Osteocyte (in vitro differentiated cells): ENCODE measurements around the gene SEC22A. TPM values are rescaled to one million over a fixed set of nuclear protein-coding genes. Genes with fewer than 3 reads are reported as not detected.
"Not testable (repeated sequence)": the region's sequence is repeated elsewhere in the genome, so short reads cannot be mapped to it uniquely, and the experiment has no call there.

Source experiments
- DNase-seq: peaks from one replicate; pipeline ENCODE4 v3.0.0; 2021; ENCODE audit warnings: mixed read lengths; ENCODE audit not compliant: unreplicated experiment; ENCODE audit errors: extremely low spot score
- H3K27ac Mint-ChIP-seq: one replicate; pipeline ENCODE4 v1.8.0; 2021; ENCODE audit warnings: mild to moderate bottlenecking, mixed read lengths; ENCODE audit not compliant: unreplicated experiment
- H3K27me3 Mint-ChIP-seq: one replicate; pipeline ENCODE4 v1.8.0; 2021; ENCODE audit warnings: mixed read lengths; ENCODE audit not compliant: unreplicated experiment
- H3K36me3 Mint-ChIP-seq: one replicate; pipeline ENCODE4 v1.8.0; 2021; ENCODE audit warnings: mixed read lengths; ENCODE audit not compliant: unreplicated experiment
- H3K4me1 Mint-ChIP-seq: one replicate; pipeline ENCODE4 v1.8.0; 2021; ENCODE audit warnings: mixed read lengths; ENCODE audit not compliant: unreplicated experiment
- H3K4me3 Mint-ChIP-seq: one replicate; pipeline ENCODE4 v1.8.0; 2021; ENCODE audit warnings: mild to moderate bottlenecking, moderate library complexity, mixed read lengths; ENCODE audit not compliant: unreplicated experiment
- H3K9me3 Mint-ChIP-seq: one replicate; pipeline ENCODE4 v1.8.0; 2021; ENCODE audit warnings: mixed read lengths; ENCODE audit not compliant: unreplicated experiment
- total RNA-seq: library from RNA; stranded (reverse); gene quantifications from 2 replicates; pipeline ENCODE4 v1.2.1, GENCODE V29; 2021
- TF ChIP-seq, protein P1 (sequence below): fragments of 200-600 bp; sonication (generic); IDR thresholded peaks from 2 replicates; pipeline ENCODE4 v1.5.0; 2021; ENCODE audit warnings: antibody characterized with exemption, mild to moderate bottlenecking, moderate library complexity

Gene SEC22A
- total RNA-seq, 1 donor from 2014 or later: 19.1 TPM

DNA sequence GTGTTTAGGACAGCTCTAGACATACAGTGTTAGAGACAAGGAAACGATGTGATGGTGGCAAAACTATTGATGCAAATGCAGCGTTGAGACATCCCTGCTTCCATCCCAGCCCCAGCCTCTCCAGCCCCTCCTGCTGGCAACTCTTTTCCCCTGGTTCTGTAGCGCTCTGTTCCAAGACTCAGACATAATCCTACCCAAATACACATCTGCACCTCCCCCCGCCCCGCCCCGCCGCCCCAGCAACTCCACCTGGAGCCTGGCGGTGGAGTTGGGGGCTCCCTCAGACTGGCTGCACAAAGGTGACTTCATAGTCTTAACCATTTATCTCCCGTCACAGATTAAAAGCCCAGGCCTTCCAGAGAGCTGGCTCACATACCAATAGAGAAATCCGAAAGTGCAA lies 7.2 kb upstream of the SEC22A start:
- no peaks in the 10 kb centered on the region for H3K9me3 Mint-ChIP-seq
- TF ChIP-seq, protein P1, sequence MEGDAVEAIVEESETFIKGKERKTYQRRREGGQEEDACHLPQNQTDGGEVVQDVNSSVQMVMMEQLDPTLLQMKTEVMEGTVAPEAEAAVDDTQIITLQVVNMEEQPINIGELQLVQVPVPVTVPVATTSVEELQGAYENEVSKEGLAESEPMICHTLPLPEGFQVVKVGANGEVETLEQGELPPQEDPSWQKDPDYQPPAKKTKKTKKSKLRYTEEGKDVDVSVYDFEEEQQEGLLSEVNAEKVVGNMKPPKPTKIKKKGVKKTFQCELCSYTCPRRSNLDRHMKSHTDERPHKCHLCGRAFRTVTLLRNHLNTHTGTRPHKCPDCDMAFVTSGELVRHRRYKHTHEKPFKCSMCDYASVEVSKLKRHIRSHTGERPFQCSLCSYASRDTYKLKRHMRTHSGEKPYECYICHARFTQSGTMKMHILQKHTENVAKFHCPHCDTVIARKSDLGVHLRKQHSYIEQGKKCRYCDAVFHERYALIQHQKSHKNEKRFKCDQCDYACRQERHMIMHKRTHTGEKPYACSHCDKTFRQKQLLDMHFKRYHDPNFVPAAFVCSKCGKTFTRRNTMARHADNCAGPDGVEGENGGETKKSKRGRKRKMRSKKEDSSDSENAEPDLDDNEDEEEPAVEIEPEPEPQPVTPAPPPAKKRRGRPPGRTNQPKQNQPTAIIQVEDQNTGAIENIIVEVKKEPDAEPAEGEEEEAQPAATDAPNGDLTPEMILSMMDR: peak; percentile 38
- H3K27ac Mint-ChIP-seq: no peak overlapping the region
- H3K4me3 Mint-ChIP-seq: no peak overlapping the region
- no peaks in the 10 kb centered on the region for H3K36me3 Mint-ChIP-seq
- DNase-seq: no peak
- no peaks in the 10 kb centered on the region for H3K4me1 Mint-ChIP-seq
- H3K27me3 Mint-ChIP-seq: no peaks in the 10 kb centered on the region

GRCh38 chr3:123198372-123198771 lies 3.4 kb upstream of the SEC22A start:
- Mint-ChIP-seq H3K4me3 (no peak overlapping the region), H3K9me3 (no peaks in the 10 kb centered on the region), H3K27ac (no peak overlapping the region), H3K27me3 (no peaks in the 10 kb centered on the region), H3K4me1 (peaks cover 16% of the 10 kb centered on the region), H3K36me3 (no peaks in the 10 kb centered on the region)
- TF ChIP-seq, protein P1: no peak
- DNase-seq: no peak

- no peak for DNase-seq
- no peaks in the 10 kb centered on the region for H3K27me3 Mint-ChIP-seq
- TF ChIP-seq, protein P1: no peak
- H3K4me1 Mint-ChIP-seq: peaks cover 16% of the 10 kb centered on the region
- peak overlapping the region; percentile 91 for H3K4me3 Mint-ChIP-seq
- H3K36me3 Mint-ChIP-seq: no peaks in the 10 kb centered on the region
- peak overlapping the region; percentile 91 for H3K27ac Mint-ChIP-seq
- no peaks in the 10 kb centered on the region for H3K9me3 Mint-ChIP-seq
Observed at GRCh38 chr3:123201223-123201556, 553 bp upstream of the SEC22A start.

GRCh38 chr3:123202451-123202850 lies 708 bp downstream of the SEC22A start:
- TF ChIP-seq, protein P1: peak; percentile 8
- peak overlapping the region; percentile 91 for H3K4me3 Mint-ChIP-seq
- no peaks in the 10 kb centered on the region for H3K9me3 Mint-ChIP-seq
- H3K27me3 Mint-ChIP-seq: no peaks in the 10 kb centered on the region
- peak overlapping the region; percentile 91 for H3K27ac Mint-ChIP-seq
- DNase-seq: no peak
- peaks cover 16% of the 10 kb centered on the region for H3K4me1 Mint-ChIP-seq
- no peaks in the 10 kb centered on the region for H3K36me3 Mint-ChIP-seq

DNA sequence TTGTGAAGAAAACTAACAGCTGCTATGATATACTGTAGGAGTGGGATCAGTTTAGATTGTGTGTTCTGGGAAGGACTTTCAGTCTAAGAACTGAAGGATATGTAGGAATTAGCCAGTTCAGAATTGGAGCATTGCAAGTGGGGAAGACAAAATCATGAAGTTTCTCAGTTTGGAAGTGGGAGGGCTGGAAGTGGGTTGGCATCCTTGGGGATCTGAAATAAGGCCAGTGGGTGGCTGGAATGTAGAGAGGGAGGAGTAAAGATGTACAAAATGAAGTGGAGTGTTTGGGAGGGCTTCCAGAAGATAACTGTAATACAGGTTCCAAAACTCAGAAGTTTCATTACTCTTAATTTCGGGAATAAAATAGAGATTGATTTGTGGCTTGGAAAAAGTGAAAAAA lies 17.2 kb downstream of the SEC22A start:
- Mint-ChIP-seq H3K27me3 (no peaks in the 10 kb centered on the region), H3K36me3 (peaks cover 11% of the 10 kb centered on the region), H3K4me3 (no peak overlapping the region), H3K9me3 (no peaks in the 10 kb centered on the region), H3K4me1 (no peaks in the 10 kb centered on the region), H3K27ac (no peak overlapping the region)
- TF ChIP-seq, protein P1: no peak
- DNase-seq: no peak

GRCh38 chr3:123221369-123221768 lies 19.6 kb downstream of the SEC22A start:
- not testable (repeated sequence) for H3K4me3 Mint-ChIP-seq, DNase-seq, H3K9me3 Mint-ChIP-seq, H3K27me3 Mint-ChIP-seq, H3K4me1 Mint-ChIP-seq, H3K27ac Mint-ChIP-seq
- peaks cover 15% of the 10 kb centered on the region for H3K36me3 Mint-ChIP-seq
